SK-N-SH (cell line): Measurements from ENCODE around the gene BABAM2. TPM values are rescaled to one million over a fixed set of nuclear protein-coding genes. Genes with fewer than 3 reads are reported as not detected.

Source experiments
- CTCF ChIA-PET: fragments of 300-600, 350-600 bp; formaldehyde crosslinking; extraction: SDS; loops from one replicate; lab custom pipeline; 2021; lab: Yijun Ruan, JAX
- POLR2A ChIA-PET: fragments of 350-600 bp; sonication (Branson Sonifier 250); formaldehyde crosslinking; extraction: SDS; loops from one replicate; lab custom pipeline; 2020; ENCODE audit warnings: antibody characterized with exemption, inconsistent platforms; lab: Yijun Ruan, JAX
- DNase-seq: peaks from one replicate; pipeline ENCODE4 v3.0.0; 2012
- H2AFZ ChIP-seq: fragments of 200-600 bp; sonication (generic); 2 replicates; pipeline ENCODE4 v1.8.1; 2016; ENCODE audit warnings: antibody characterized with exemption, mild to moderate bottlenecking, low read depth
- H3F3A ChIP-seq: fragments of 200-600 bp; sonication (generic); replicated peaks from 2 replicates; pipeline ENCODE3; 2016; ENCODE audit warnings: antibody characterized with exemption, mild to moderate bottlenecking; ENCODE audit not compliant: insufficient read depth
- H3K27ac ChIP-seq, 2 experiments: fragments of 200-500 bp in 1 of 2; fragments of 200-600 bp in 1 of 2; sonication (Bioruptor generic) in 1 of 2; sonication (generic), shearing (Covaris generic) in 1 of 2; 2 replicates each; pipeline versions ENCODE4 v1.5.1 to v1.6.1; 2014 to 2016; ENCODE audit warnings: low read depth in 2 of 2, inconsistent platforms in 1 of 2, low read length in 1 of 2, mild to moderate bottlenecking in 1 of 2, mixed read lengths in 1 of 2
- H3K27me3 ChIP-seq: fragments of 200-600 bp; sonication (generic), shearing (Covaris generic); 2 replicates; pipeline ENCODE4 v1.6.1; 2016; ENCODE audit warnings: mixed run types; ENCODE audit not compliant: insufficient read depth
- H3K36me3 ChIP-seq, 2 experiments: fragments of 200-500 bp in 1 of 2; fragments of 200-600 bp in 1 of 2; sonication (Bioruptor generic) in 1 of 2; sonication (generic) in 1 of 2; replicated peaks in 1 of 2; 2 replicates each; pipeline versions ENCODE3 to v1.5.1; 2014 to 2016; ENCODE audit warnings: low read length in 1 of 2, mild to moderate bottlenecking in 1 of 2; ENCODE audit not compliant: insufficient read depth in 2 of 2, control insufficient read depth in 1 of 2
- H3K4me1 ChIP-seq, 2 experiments: fragments of 200-500 bp in 1 of 2; fragments of 200-600 bp in 1 of 2; sonication (Bioruptor generic) in 1 of 2; sonication (generic), shearing (Covaris generic) in 1 of 2; 2 replicates each; pipeline versions ENCODE4 v1.5.1 to v1.6.1; 2014 to 2016; ENCODE audit warnings: low read depth in 1 of 2, low read length in 1 of 2, mixed run types in 1 of 2; ENCODE audit not compliant: insufficient read depth in 2 of 2, control insufficient read depth in 1 of 2
- H3K4me2 ChIP-seq: fragments of 200-600 bp; sonication (generic), shearing (Covaris generic); 2 replicates; pipeline ENCODE4 v1.6.1; 2017; ENCODE audit warnings: mixed run types
- H3K4me3 ChIP-seq, 2 experiments: fragments of 200-500 bp in 1 of 2; fragments of 200-600 bp in 1 of 2; sonication (Bioruptor generic) in 1 of 2; sonication (generic), shearing (Covaris generic) in 1 of 2; 2 replicates each; pipeline versions ENCODE4 v1.5.1 to v1.8.1; 2014 to 2016; ENCODE audit warnings: low read depth in 2 of 2, inconsistent platforms in 1 of 2, low read length in 1 of 2, mild to moderate bottlenecking in 1 of 2, mixed read lengths in 1 of 2, moderate library complexity in 1 of 2
- H3K79me2 ChIP-seq: fragments of 200-600 bp; sonication (generic); 2 replicates; pipeline ENCODE4 v1.8.1; 2017; ENCODE audit warnings: mild to moderate bottlenecking; ENCODE audit not compliant: insufficient read depth
- H3K9ac ChIP-seq: fragments of 200-600 bp; sonication (generic); 2 replicates; pipeline ENCODE4 v1.6.1; 2017; ENCODE audit warnings: mixed run types
- H3K9me2 ChIP-seq: fragments of 200-600 bp; sonication (generic); 2 replicates; pipeline ENCODE4 v1.6.1; 2017; ENCODE audit warnings: mixed run types
- H3K9me3 ChIP-seq: fragments of 200-600 bp; sonication (generic); 2 replicates; pipeline ENCODE4 v1.6.1; 2017; ENCODE audit warnings: mixed run types, mild to moderate bottlenecking, moderate library complexity
- H4K20me1 ChIP-seq: fragments of 200-600 bp; sonication (generic); 2 replicates; pipeline ENCODE4 v1.6.1; 2017; ENCODE audit warnings: mild to moderate bottlenecking, mixed run types; ENCODE audit not compliant: insufficient read depth
- EP300 ChIP-seq, 2 experiments: IDR thresholded peaks; 2 replicates each; pipeline versions ENCODE4 v1.4.0 to v1.6.1; 2012; ENCODE audit warnings: borderline replicate concordance in 1 of 2, low read depth in 1 of 2, low read length in 1 of 2
- FOSL2 ChIP-seq: IDR thresholded peaks from 2 replicates; pipeline ENCODE4 v1.4.0; 2012; ENCODE audit warnings: low read depth, mild to moderate bottlenecking, moderate library complexity, borderline replicate concordance
- MAX ChIP-seq: IDR thresholded peaks from 2 replicates; pipeline ENCODE4 v1.4.0; 2012; ENCODE audit warnings: low read depth
- MEF2A ChIP-seq: IDR thresholded peaks from 2 replicates; pipeline ENCODE4 v1.4.0; 2012; ENCODE audit warnings: low read depth, borderline replicate concordance
- MXI1 ChIP-seq: IDR thresholded peaks from 2 replicates; pipeline ENCODE4 v1.6.1; 2012; ENCODE audit warnings: mild to moderate bottlenecking, low read depth, low read length, improper control_type of control experiment
- PBX3 ChIP-seq: IDR thresholded peaks from 2 replicates; pipeline ENCODE4; 2012
- RCOR1 ChIP-seq: fragments of 150-350 bp; IDR thresholded peaks from 2 replicates; pipeline ENCODE4 v1.6.1; 2017; ENCODE audit warnings: antibody characterized with exemption, low read length
- REST ChIP-seq: IDR thresholded peaks from 2 replicates; pipeline ENCODE4 v1.6.1; 2012; ENCODE audit warnings: mild to moderate bottlenecking, low read depth, low read length, moderate library complexity
- RFX5 ChIP-seq: IDR thresholded peaks from 2 replicates; pipeline ENCODE4 v1.6.1; 2012; ENCODE audit warnings: mild to moderate bottlenecking, improper control_type of control experiment, low read length
- TAF1 ChIP-seq: IDR thresholded peaks from 2 replicates; pipeline ENCODE4 v1.6.1; 2012; ENCODE audit warnings: low read depth, mild to moderate bottlenecking, low read length, moderate library complexity, borderline replicate concordance
- USF1 ChIP-seq: IDR thresholded peaks from 2 replicates; pipeline ENCODE4 v1.4.0; 2012; ENCODE audit warnings: low read depth, borderline replicate concordance
- YY1 ChIP-seq: IDR thresholded peaks from 2 replicates; pipeline ENCODE4 v1.4.0; 2012; ENCODE audit warnings: low read depth, mild to moderate bottlenecking
- WGBS: methylation state at CpG from one replicate; pipeline ENCODE4 v1.1.6; 2017; ENCODE audit warnings: low lambda C conversion rate; 5-methylcytosine and 5-hydroxymethylcytosine counted together
- polyA plus RNA-seq, 3 experiments: library from polyadenylated mRNA; depleted of rRNA; stranded (reverse); fragments of >200 nt; gene quantifications; 2 replicates each; pipeline ENCODE4 v1.2.3, GENCODE V29; 2012
- TF ChIP-seq, protein P1 (sequence below): fragments of 150-350 bp; IDR thresholded peaks from 2 replicates; pipeline ENCODE4 v1.6.1; 2016; ENCODE audit warnings: mild to moderate bottlenecking, low read depth, low read length

Gene BABAM2
- polyA plus RNA-seq, 1 of the 3 experiments (the other 2 are of a cell fraction) = 34.0 TPM

DNA sequence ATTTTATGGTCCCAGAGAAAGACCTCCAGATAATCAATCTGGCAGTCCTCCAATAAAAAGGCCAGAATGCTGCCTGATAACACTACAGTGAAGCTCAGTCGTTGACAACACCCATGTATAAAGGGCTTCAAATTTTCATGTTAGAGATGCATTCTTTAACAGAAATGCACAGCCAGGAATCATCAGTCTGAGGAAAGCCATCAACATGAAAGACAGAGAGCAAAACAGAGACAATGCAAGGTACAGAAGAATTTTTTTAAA lies 13.8 kb downstream of the BABAM2 start:
- Histone ChIP-seq H2AFZ (no peak overlapping the region), H3K9me3 (no peaks in the 10 kb centered on the region), H3K4me3 (no peak overlapping the region), H3K4me1 (no peaks in the 10 kb centered on the region; a peak in 1 of 4 replicates), H3F3A (no peaks in the 10 kb centered on the region), H3K36me3 (peaks cover 0 to 14% of the 10 kb centered on the region in 2 experiments), H3K9me2 (no peaks in the 10 kb centered on the region), H3K4me2 (no peak overlapping the region), H3K79me2 (0 out of 2 replicates have a peak, but pooled peaks cover 2% of the 10 kb centered on the region), H3K27me3 (no peaks in the 10 kb centered on the region), H4K20me1 (no peaks in the 10 kb centered on the region), H3K9ac (no peak overlapping the region), H3K27ac (no peak overlapping the region)
- no peak for TF ChIP-seq MXI1
- TF ChIP-seq PBX3 = no peak
- TF ChIP-seq FOSL2 = no peak
- TF ChIP-seq YY1 = no peak
- no peak for TF ChIP-seq RCOR1
- TF ChIP-seq MEF2A = no peak
- TF ChIP-seq EP300 (IDR thresholded peaks at IDR 0.05; ENCODE audit: borderline replicate concordance in 1 of 2, low read depth in 1 of 2, low read length in 1 of 2) = no peak
- no peak for TF ChIP-seq USF1
- TF ChIP-seq TAF1 = no peak
- no peak for TF ChIP-seq REST
- TF ChIP-seq RFX5 = no peak
- ChIA-PET POLR2A (no interaction called here), CTCF (interaction anchor here (1.2 kb wide), 1 partner anchor 251 kb away, joined by 4 read pairs; no protein-coding TSS in a partner anchor)
- 89% methylated on average over 1 of the region's 1 CpG for WGBS
- DNase-seq = no peak

- H3K27me3 ChIP-seq = no peaks in the 10 kb centered on the region
- no peaks in the 10 kb centered on the region for H3F3A ChIP-seq
- no peak for TF ChIP-seq REST
- TF ChIP-seq, protein P1, sequence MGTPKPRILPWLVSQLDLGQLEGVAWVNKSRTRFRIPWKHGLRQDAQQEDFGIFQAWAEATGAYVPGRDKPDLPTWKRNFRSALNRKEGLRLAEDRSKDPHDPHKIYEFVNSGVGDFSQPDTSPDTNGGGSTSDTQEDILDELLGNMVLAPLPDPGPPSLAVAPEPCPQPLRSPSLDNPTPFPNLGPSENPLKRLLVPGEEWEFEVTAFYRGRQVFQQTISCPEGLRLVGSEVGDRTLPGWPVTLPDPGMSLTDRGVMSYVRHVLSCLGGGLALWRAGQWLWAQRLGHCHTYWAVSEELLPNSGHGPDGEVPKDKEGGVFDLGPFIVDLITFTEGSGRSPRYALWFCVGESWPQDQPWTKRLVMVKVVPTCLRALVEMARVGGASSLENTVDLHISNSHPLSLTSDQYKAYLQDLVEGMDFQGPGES = no peak
- TF ChIP-seq EP300 (IDR thresholded peaks at IDR 0.05; ENCODE audit: borderline replicate concordance in 1 of 2, low read depth in 1 of 2, low read length in 1 of 2) = no peak
- TF ChIP-seq MAX = no peak
- TF ChIP-seq USF1 = no peak
These were observed 15.5 kb downstream of the BABAM2 start for GRCh38 chr2:27906074-27906473.

More at GRCh38 chr2:27906074-27906473, 15.5 kb downstream of the BABAM2 start:
- 0 out of 2 replicates have a peak, but pooled peaks cover 2% of the 10 kb centered on the region for H3K79me2 ChIP-seq
- WGBS = 100% methylated on average over 1 of the region's 1 CpG
- H3K9me3 ChIP-seq = no peaks in the 10 kb centered on the region
- H3K4me2 ChIP-seq = no peak overlapping the region
- no peak overlapping the region for H3K9ac ChIP-seq
- ChIA-PET POLR2A (interaction anchor here (0.7 kb wide), 1 partner anchor 57 kb away, joined by 3 read pairs; no protein-coding TSS in a partner anchor), CTCF (interaction anchor here (1.5 to 1.6 kb wide), 2 partner anchors 8 to 12 kb away, joined by 3 to 5 read pairs; no protein-coding TSS in a partner anchor)
- no peak overlapping the region for H3K4me3 ChIP-seq
- no peaks in the 10 kb centered on the region for H3K9me2 ChIP-seq
- H3K4me1 ChIP-seq = no peaks in the 10 kb centered on the region; a peak in 1 of 4 replicates
- H2AFZ ChIP-seq = no peak overlapping the region
- H4K20me1 ChIP-seq = no peaks in the 10 kb centered on the region
- no peak overlapping the region for H3K27ac ChIP-seq
- H3K36me3 ChIP-seq = peaks cover 0 to 8% of the 10 kb centered on the region in 2 experiments
- no peak for DNase-seq
